Measurements from ENCODE around the gene OBSCN.

GRCh38 chr1:228226141-228226874 is 18.5 kb downstream of the OBSCN start:
- TF ChIP-seq CTCF (IDR thresholded peaks at IDR 0.05) (no peak), REST (IDR thresholded peaks at IDR 0.05; ENCODE audit: insufficient read depth in 1 of 2, low read depth in 2 of 2, low read length in 1 of 2) (no peak)
